NCI-H69 (cell line): ENCODE measurements around the gene ZC2HC1B.
"Not testable (repeated sequence)": the region's sequence is repeated elsewhere in the genome, so short reads cannot be mapped to it uniquely, and the experiment has no call there.

Source experiments
- DNase-seq: peaks from one replicate; lab custom pipeline; 2025; lab: John Stamatoyannopoulos, UW

Gene ZC2HC1B

DNA sequence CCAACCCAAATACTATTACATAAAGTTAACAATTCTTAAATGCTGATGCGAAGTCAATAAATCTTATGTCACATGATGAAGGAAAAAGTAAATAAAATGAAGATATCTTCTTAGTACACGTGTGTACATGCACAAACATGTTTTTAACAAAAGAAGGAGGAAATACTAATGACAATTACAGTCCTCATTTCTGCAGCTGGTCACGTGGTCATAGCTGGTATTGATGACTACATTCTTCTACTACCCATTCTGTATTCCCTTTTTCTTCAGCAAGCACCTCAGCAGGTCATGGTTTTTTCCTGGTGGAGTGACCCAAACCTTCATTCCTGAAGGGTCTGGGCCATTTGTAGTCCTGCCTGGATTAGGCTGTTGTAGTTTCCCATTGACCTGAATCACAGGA is 4.5 kb downstream of the ZC2HC1B start:
- DNase-seq: not testable (repeated sequence)

DNA sequence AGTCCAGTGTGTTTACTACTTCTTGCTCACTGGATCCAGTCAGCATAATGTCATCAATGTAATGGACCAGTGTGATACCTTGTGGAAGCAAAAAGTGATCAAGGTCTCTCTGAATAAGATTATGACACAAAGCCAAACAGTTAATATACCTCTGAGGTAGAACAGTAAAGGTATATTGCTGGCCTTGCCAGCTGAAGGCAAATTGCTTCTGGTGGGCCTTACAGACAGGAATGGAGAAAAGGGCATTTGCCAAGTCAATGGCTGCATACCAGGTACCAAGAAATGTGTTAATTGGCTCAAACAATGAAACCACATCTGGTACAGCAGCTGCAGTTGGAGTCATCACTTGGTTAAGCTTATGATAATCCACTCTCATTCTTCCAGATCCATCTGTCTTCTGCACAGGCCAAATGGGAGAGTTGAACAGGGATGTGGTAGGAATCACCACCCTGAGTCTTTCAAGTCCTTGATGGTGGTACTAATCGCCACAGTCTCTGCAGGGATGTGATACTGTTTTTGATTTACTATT is 7.0 kb downstream of the ZC2HC1B start:
- DNase-seq: not testable (repeated sequence)

DNA sequence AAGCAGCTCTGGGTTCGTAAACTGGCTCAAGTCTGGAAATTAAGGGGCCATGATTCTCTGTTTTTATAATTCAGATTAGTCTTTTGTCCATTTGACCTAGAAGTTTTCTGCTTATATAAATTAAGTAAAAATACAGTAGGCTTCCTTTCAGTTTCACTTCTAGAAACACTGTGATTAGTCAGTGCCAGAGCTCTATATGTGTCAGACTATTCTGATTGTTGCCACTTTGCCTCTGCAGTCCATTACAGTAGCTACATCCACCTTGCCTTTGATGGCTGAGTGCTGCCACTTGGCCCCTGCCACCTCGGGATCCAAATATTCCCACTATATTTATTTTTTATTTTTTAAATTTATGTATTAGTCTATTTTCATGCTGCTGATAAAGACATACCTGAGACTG is 7.9 kb downstream of the ZC2HC1B start:
- DNase-seq: no peak

DNA sequence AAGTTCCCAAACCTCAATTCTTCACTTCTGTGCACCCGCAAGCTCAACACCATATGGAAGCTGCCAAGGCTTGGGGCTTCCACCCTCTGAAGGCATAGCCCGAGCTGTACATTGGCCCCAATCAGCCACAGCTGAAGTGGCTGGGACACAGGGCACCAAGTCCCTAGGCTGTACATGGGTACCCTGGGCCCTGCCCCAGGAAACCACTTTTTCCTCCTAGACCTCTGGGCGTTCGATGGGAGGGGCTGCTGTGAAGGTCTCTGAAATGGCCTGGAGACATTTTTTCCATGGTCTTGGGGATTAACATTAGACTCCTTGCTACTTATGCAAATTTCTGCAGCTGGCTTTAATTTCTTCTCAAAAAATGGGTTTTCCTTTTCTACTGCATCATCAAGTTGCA is 9.3 kb downstream of the ZC2HC1B start:
- not testable (repeated sequence) for DNase-seq

DNA sequence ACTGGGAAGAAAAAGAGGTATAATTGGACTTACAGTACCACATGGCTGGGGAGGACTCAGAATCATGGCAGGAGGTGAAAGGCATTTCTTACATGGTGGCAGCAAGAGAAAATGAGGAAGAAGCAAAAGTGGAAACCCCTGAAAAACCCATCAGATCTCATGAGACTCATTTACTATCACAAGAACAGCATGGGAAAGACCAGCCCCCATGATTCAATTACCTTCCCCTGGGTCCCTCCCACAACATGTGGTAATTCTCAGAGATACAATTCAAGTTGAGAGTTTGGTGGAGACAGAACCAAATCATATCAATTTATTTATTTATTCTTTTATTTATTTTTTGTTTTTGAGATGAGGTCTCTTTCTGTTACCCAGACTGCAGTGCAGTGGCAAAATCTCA is 10.2 kb downstream of the ZC2HC1B start:
- DNase-seq: not testable (repeated sequence)

DNA sequence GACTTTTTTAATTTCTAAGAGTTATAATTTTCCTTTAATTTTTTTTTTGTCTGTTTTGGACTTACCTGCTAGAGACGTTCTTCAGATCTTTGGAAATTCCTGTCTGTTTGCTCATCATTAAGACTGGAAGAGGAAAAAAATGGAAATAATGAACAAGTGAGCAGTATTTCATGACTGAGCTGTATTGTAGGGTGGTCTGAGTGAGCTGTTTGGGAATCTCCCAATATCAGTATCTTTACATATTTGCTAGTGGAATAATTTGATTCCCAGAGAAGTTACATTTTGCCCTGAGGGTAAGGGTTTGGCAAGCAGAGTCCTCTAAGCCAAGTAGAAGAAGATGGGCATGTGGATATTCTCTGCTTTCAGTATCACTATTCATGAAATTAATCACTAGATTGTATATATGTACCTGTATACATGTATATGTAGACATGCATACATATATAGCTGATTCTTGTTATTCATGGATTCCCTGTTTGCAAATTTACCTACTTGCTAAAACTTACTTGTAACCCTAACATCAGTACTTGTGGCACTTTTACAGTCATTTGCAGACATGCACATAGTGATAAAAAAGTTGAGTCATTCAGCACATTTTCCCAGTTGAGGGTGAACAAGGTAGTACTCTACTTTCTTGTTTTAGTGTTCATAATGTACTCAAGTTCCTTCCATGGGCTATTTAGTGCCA is 13.5 kb downstream of the ZC2HC1B start:
- no peak for DNase-seq

DNA sequence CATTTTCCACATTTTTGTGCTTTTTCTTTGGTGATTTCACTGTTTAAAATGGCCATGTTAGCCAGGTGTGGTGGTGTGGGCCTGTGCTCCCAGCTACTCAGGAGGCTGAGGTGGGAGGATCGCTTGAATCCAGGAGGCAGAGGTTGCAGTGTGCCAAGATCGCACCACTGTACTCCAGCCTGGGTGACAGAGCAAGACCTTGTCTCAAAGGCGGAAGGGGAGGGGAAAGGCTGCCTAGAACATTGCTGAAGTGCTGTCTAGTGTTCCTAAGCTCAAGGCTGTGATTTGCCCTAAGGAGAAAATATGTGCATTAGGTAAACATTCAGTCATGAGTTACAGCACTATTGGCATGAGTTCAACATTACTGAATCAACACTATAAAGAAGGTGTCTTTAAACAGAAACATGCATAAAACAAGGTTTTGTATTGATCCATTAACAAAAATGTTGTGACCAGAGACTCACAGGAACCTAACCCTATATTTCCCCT is 14.0 kb downstream of the ZC2HC1B start:
- DNase-seq: peak; percentile 58

DNA sequence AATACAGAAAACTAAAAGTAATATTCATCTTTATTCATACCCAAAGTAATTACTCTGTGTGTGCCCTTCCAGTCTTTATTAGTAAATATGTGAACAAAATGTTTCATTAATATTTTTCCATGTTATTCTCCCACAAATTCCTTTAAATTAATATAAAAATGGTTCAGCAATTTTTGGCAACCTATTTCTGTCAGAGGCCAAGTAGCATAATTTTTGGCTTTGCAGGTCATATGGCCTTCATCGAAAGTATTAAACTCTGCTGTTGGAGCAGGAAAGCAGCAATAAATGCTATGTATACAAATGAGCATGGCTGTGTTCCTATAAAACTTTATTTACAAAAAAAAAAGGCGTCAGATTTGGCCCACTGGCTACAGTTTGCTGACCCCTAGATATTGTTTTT is 16.1 kb downstream of the ZC2HC1B start:
- no peak for DNase-seq

DNA sequence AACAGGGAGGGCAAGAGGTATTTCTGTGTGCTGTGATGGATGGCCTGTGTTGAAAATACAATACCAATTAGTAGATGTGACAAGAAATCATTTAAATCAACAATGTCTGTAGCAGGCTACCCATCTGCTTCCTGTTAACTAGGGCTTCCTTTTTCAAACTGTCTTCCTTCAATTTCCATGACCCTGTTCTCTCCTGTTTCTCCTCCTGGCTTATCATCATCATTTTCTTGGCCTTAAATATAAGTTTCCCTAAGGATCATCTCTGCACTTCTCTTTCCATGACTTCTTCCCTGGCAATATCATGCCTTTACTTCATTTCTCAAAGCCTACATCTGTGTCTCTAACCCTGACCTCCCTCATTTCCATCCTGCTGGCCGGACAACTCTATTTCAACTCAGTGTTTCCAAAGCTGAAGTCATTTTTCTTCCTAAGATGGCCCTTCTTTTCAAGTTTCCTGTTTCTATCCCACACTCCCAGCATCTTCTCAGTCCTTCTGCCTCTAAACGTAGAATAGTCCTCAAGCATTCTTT is 18.2 kb downstream of the ZC2HC1B start:
- DNase-seq: no peak

DNA sequence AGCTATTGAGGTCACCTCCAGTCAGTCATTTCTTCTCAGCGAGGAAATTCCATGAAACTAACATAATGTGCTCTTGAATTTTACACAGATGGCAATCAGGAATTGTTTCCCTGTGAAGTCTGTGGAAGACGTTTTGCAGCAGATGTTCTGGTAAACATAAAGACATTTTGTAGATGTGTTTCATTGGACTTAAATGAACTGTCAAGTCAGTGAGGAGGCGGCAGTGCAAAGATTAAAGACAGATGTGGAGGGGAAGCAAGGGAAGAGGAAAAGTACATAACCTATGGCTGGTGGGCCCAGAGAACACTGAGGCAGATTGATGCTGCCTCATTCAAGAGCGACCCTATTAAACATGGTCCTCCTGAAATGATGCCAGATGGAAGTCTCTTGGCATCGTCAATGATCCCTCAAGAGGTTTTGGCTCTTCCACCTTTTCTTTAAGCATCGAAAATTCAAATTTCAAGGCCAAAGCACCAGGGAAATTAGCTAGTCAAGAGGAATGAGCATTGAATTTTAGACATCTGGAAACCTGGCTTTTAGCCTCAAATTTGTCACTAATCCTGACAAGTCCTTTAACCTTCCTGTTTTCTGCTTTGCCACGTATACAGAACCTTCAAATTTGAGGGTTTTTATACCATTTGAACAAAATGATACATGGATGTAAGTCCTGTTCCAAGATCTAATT is 20.1 kb downstream of the ZC2HC1B start:
- DNase-seq: no peak

DNA sequence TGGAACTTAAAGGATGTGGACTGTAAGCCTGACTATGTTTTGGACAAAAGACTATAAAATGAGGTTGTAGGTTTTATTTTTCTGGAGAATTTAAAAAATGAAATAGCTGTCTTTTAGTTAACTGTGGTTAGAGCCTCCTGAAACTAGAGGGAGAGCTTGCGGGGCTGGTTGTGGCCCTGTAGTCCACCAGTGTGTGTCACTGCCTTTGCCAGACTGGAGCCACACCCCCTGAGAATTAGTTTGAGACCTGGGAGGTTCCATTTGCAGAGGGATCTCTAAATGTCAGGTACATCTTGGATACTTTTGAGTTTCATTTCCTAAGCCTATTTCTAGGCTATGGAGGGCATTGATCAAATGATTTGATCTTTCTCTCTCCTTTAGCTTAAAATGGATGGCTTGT is 20.8 kb downstream of the ZC2HC1B start:
- no peak for DNase-seq

DNA sequence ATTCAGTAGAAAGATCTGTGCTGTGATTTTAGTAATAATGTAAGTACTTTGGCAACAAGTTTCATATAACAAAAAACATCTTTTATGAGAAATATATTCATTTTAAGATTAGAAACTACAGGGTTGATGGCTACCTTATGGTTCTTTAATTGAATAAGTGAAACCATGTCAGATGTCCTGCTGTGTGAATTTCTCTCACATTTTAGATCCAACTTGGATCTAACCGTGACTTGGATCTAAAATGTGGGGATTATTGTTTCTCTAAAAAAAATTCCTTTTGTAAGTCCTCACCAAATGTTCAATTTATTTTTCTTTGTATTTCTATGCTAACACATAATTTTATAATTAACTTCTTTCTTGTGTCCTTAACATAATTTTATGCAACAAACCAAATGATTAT is 30.4 kb downstream of the ZC2HC1B start:
- DNase-seq: no peak

DNA sequence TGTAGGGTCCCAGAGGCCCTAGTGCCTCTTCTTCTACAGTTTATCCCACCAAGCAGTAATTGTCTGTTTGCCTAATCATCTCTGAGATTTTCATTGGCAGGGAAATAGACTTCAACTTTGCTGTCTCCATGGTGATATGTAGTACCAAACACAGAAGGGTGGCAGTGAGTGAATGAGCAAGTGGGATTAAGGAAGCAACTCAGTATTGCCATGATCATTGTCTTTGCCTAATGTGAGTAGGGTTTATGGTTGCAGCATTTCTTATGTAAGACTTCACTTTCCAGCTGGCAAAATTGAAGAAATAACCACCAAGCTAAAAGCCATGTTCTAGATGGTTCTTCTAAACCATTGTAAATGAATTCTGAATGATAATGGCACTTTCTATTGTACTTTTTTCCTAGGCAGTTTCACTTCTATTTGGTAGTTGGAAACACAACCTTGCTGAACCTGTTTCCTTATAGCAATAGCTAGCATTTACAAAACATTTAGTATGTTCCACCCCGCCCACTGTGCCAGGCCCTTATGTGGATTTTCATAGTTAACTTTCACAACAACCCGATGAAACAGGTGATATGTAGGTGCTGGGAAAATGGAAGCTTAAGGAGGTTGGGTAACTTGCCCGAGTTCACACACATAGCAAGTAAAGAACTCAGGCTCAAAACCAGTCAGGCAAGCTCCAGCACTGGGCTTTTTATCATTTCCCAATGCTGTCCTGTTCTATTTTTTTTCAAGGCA is 32.0 kb downstream of the ZC2HC1B start:
- DNase-seq: no peak

DNA sequence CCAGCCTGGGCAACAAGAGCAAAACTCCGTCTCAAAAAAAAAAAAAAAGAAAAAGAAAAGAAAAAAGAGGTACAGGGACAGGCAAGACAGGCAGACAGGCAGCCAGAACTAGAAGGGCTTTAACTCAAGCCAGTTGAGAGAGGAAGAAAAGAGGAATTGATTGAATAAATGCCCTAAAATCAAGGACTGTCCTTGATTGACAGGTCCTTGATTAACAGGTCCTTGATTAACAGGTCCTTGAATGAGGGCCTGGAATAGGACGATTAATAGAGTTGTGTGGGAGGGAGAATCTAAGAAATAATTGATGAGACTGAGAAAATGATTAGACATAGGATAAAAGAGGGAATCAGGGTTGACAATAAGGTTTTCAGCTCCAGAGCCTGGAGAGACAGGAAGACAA is 36.1 kb downstream of the ZC2HC1B start:
- no peak for DNase-seq

DNA sequence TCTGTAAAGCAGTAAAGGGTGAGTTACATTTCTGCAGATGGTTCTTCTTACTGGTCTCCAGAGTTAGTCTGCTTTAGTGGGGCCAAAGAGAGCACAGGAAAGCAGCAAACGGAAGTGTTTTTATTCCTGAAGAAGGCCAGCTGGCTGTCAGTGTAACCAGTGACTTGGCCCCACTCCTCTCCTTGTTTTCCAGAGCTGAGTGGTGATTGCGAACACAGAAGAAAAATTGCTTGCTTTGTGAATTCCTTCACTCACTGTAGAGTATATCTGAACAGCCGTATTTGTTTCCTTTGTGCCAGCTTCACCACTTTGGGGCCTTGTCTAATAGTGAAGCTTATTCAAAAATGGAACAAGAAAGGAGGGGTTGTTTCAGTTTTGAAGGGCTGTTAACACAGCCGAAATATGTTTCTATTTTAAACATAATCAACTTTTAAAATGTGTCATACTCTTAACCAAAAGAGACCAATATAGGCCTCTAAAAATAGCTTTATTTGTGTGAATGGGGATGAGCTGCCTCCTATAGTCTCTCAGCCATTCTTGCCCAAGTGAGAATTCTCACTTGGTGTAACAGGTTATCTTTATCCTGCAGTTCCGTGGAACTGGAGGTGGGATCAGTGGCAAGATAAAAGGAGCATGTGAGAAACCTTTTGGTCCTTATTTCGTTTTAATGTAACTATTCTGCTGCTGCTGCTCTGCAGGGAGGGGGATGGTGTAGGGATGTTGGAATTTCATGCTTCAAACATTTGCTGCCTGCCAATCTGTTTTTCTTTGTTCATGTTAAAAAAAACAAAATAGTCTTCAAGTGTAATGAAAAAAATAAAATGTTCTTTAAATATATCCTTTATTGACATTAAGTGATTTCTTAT is 37.8 kb downstream of the ZC2HC1B start:
- no peak for DNase-seq

DNA sequence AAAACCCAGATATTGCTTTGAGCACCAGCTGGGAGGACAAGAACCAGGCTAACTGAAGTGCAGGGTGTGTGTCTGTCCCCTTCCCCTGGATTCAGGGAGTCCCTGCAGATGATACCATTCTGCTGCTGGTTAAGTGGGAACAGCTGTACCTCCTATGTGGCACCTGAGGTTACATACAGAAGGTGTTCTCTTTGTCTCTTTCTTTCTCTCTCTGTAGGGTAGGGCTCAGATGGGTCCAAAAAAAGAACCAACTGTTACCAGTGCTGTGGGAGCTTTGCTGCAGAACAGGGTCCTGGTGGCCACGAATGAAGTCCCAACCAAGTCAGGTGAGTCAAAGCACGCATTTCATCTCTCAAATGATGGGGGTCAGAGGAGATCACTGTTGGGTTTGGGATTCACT is 38.6 kb downstream of the ZC2HC1B start:
- DNase-seq: no peak

DNA sequence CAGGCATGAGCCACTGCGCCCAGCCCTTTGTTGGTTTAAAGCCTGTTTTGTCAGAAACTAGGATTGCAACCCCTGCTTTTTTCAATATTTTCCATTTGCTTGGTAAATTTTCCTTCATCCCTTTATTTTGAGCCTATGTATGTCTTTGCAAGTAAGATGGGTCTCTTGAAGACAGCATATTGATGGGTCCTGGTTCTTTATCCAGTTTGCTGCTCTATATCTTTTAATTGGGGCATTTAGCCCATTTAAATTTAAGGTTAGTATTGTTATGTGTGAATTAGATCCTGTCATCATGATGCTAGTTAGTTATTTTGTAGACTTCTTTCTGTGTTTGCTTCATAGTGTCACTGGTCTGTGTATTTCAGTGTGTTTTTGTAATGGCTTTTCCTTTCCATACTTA is 46.8 kb downstream of the ZC2HC1B start:
- DNase-seq: no peak

DNA sequence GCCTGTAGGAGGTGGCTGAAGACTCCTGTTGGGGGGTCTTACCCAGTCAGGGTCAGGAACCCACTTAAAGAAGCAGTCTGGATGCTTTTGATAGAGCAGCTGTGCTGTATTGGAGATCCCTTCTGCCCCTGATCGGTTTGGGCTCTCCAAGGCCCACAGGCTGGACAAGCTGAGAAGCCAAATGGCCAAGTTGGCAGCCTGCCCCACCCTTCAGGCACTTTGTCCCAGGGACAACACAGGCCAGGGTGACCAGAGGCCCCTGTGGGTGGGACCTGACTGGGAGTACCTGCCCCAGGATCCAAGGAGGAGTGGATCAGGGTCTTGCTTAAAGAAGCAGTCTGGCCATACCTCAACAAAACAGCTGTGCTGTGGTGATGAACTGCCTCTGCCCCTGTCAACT is 48.4 kb downstream of the ZC2HC1B start:
- no peak for DNase-seq

DNA sequence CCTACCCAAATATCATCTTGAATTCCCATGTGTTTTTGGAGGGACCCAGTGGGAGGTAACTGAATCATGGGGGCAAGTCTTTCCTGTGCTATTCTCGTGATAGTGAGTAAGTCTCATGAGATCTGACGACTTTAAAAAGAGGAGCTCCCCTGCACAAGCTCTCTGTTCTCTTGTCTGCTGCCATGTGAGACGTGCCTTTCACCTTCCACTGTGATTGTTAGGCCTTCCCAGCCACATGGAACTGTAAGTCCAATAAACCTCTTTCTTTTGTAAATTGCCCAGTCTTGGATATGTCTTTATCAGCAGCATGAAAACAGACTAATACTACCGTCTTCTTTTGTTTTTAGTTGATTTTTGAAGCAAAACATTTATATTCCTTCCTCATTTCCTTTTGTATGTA is 52.8 kb downstream of the ZC2HC1B start:
- not testable (repeated sequence) for DNase-seq

DNA sequence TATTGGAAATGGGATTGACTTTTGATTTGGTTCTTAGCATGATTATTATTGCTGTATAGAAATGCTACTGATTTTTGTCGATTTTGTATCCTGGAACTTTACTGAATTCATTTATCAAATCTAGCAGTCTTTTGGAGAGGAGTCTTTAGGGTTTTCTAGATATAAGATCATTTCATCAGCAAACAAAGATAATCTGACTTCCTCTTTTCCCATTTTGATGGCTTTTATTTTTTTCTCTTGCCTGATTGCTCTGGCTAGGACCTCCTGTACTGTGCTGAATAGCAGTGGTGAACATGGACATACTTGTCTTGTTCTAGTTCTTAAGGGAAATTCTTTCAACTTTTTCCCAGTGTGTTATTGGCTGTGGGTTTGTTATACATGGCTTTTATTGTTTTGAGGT is 64.6 kb downstream of the ZC2HC1B start:
- DNase-seq: no peak

DNA sequence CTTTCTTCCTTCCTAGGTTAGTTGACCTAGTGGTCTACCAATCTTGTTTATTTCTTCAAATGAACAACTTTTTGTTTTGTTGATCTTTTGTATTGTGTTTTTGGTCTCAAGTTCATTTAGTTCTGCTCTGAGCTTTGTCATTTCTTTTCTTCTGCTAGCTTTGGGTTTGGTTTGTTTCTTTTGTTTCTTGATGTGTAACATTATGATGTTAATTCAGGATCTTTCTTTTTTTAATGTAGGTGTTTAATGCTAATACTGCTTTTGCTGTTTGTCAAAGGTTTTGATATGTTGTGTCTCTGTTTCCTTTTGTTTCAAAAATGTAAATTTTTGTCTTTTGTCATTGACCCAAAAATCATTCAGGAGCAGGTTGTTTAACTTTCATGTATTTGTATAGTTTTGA is 65.7 kb downstream of the ZC2HC1B start:
- no peak for DNase-seq

DNA sequence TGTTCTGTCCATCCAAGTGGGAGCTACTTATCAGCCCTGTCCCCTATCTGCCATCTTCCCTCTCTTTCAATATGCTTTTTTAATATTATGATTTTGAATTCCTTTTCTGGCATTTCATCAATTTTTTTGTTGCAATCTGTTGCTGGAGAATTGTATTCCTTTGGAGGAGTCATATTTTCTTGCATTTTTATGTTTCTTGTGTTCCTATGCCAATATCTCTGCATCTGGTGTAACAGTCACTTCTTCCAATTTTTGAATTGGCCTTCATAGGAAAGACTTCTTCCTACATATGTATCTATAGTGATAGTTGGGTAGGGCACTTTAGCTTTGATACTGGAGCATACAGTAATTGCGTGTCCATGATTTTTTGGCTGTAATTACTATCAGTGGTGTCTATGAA is 70.1 kb downstream of the ZC2HC1B start:
- no peak for DNase-seq
